DND-41 (cell line): ENCODE results near the gene NUAK2.

Source experiments
- ATAC-seq: fragments of 200-7000 bp; cut with Tn5 transposase; 3 replicates; pipeline ENCODE4 v1.9.1; 2021; ENCODE audit warnings: low read depth; ENCODE audit not compliant: insufficient read depth
- DNase-seq: peaks from one replicate; pipeline ENCODE4 v3.0.0-alpha.2; 2020
- H2AFZ ChIP-seq: 2 replicates; pipeline ENCODE4 v1.6.0; 2012; ENCODE audit warnings: low read depth, low read length
- H3K27ac ChIP-seq: 2 replicates; pipeline ENCODE4 v1.5.1; 2012; ENCODE audit warnings: low read length, inconsistent platforms
- H3K27me3 ChIP-seq: fragments of 200-600 bp; sonication (generic); 2 replicates; pipeline ENCODE4 v1.6.0; 2012; ENCODE audit warnings: low read length, mild to moderate bottlenecking, inconsistent platforms; ENCODE audit not compliant: insufficient read depth, poor library complexity
- H3K36me3 ChIP-seq: 2 replicates; pipeline ENCODE4 v1.5.1; 2012; ENCODE audit warnings: low read length, inconsistent platforms; ENCODE audit not compliant: insufficient read depth
- H3K4me1 ChIP-seq: 2 replicates; pipeline ENCODE4 v1.5.1; 2012; ENCODE audit warnings: mild to moderate bottlenecking, low read length; ENCODE audit not compliant: insufficient read depth
- H3K4me2 ChIP-seq: 2 replicates; pipeline ENCODE4 v1.6.0; 2012; ENCODE audit warnings: mild to moderate bottlenecking, moderate library complexity, low read length, inconsistent platforms; ENCODE audit not compliant: insufficient read depth
- H3K4me3 ChIP-seq, 2 experiments: fragments of 200-600 bp in 1 of 2; shearing (Covaris generic) in 1 of 2; 2 replicates each; pipeline ENCODE4 v1.5.1; 2012 to 2016; ENCODE audit warnings: inconsistent platforms in 2 of 2, low read length in 2 of 2, mild to moderate bottlenecking in 2 of 2, low read depth in 1 of 2, moderate library complexity in 1 of 2
- H3K79me2 ChIP-seq: 2 replicates; pipeline ENCODE4 v1.6.0; 2012; ENCODE audit warnings: low read length, inconsistent platforms; ENCODE audit not compliant: insufficient read depth
- H3K9ac ChIP-seq: 2 replicates; pipeline ENCODE4 v1.6.0; 2012; ENCODE audit warnings: low read depth, mild to moderate bottlenecking, inconsistent platforms, low read length, moderate library complexity
- H3K9me3 ChIP-seq: 2 replicates; pipeline ENCODE4 v1.5.1; 2012; ENCODE audit warnings: low read length, moderate library complexity, mild to moderate bottlenecking, inconsistent platforms; ENCODE audit not compliant: insufficient read depth, severe bottlenecking
- H4K20me1 ChIP-seq: 2 replicates; pipeline ENCODE4 v1.6.0; 2012; ENCODE audit warnings: low read length; ENCODE audit not compliant: insufficient read depth
- EZH2 ChIP-seq: IDR thresholded peaks from 3 replicates; pipeline ENCODE4 v1.6.1; 2012; ENCODE audit warnings: borderline replicate concordance, low read depth, mild to moderate bottlenecking, moderate library complexity, low read length, inconsistent platforms; ENCODE audit not compliant: severe bottlenecking
- TF ChIP-seq, protein P1 (sequence below): IDR thresholded peaks from 2 replicates; pipeline ENCODE4 v1.5.1; 2012; ENCODE audit warnings: borderline replicate concordance, low read length, moderate library complexity, mild to moderate bottlenecking; ENCODE audit not compliant: poor library complexity, severe bottlenecking; ENCODE audit errors: extremely low read depth

Gene NUAK2

DNA sequence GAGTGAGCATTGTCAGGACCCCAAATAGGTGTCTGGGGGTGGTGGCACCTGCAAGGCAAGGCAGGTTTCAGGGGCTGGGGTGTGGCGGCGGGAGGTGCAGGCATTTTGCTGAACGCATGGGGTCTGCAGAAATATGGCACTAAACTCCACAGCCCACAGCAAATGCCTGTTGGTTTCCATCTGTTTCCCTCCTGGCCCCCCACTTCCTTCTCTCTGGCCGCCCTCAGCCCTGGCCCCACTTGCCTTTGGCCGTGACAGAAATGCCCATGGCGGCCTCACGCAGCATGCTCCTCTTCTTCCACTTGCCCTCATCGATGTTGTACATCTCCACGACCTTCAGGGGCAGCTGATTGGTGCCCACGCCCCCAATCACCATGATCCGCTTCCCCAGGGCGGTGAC is 21.4 kb upstream of the NUAK2 start:
- Histone ChIP-seq H3K4me2 (no peak overlapping the region), H3K4me1 (no peaks in the 10 kb centered on the region), H3K9me3 (no peaks in the 10 kb centered on the region), H3K27me3 (peaks cover 9% of the 10 kb centered on the region), H3K9ac (no peak overlapping the region), H3K27ac (no peak overlapping the region), H3K79me2 (no peaks in the 10 kb centered on the region), H3K36me3 (no peaks in the 10 kb centered on the region), H2AFZ (no peak overlapping the region), H3K4me3 (no peak overlapping the region), H4K20me1 (peaks cover 5% of the 10 kb centered on the region)
- ATAC-seq (no peak), DNase-seq (no peak)
- TF ChIP-seq EZH2, result no peak
- TF ChIP-seq, protein P1, sequence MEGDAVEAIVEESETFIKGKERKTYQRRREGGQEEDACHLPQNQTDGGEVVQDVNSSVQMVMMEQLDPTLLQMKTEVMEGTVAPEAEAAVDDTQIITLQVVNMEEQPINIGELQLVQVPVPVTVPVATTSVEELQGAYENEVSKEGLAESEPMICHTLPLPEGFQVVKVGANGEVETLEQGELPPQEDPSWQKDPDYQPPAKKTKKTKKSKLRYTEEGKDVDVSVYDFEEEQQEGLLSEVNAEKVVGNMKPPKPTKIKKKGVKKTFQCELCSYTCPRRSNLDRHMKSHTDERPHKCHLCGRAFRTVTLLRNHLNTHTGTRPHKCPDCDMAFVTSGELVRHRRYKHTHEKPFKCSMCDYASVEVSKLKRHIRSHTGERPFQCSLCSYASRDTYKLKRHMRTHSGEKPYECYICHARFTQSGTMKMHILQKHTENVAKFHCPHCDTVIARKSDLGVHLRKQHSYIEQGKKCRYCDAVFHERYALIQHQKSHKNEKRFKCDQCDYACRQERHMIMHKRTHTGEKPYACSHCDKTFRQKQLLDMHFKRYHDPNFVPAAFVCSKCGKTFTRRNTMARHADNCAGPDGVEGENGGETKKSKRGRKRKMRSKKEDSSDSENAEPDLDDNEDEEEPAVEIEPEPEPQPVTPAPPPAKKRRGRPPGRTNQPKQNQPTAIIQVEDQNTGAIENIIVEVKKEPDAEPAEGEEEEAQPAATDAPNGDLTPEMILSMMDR, result no peak

DNA sequence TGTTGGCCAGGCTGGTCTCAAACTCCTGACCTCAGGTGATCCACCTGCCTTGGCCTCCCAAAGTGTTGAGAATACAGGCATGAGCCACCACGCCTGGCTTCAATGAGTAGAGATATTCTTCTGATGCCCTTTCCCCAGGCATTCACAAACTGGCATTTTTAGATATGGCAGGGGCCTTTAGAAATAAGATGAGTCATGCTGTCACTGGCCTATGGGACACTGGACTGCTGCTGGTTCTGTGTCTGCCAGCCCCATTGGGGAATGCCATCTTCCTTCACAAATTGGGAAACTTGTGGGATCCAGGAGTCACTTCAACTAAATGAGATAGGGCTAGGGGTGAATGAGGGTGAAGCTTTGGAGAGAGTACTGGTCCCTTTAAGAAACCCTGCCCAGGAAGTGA is 19.1 kb upstream of the NUAK2 start:
- Histone ChIP-seq H3K9me3 (no peaks in the 10 kb centered on the region), H3K4me3 (no peak overlapping the region), H3K4me1 (no peaks in the 10 kb centered on the region), H2AFZ (no peak overlapping the region), H3K9ac (no peak overlapping the region), H3K27me3 (peaks cover 14% of the 10 kb centered on the region), H4K20me1 (peaks cover 4% of the 10 kb centered on the region), H3K4me2 (no peak overlapping the region), H3K27ac (no peak overlapping the region), H3K79me2 (no peaks in the 10 kb centered on the region), H3K36me3 (no peaks in the 10 kb centered on the region)
- ATAC-seq (no peak), DNase-seq (no peak)
- TF ChIP-seq EZH2, result no peak
- TF ChIP-seq, protein P1, result no peak

DNA sequence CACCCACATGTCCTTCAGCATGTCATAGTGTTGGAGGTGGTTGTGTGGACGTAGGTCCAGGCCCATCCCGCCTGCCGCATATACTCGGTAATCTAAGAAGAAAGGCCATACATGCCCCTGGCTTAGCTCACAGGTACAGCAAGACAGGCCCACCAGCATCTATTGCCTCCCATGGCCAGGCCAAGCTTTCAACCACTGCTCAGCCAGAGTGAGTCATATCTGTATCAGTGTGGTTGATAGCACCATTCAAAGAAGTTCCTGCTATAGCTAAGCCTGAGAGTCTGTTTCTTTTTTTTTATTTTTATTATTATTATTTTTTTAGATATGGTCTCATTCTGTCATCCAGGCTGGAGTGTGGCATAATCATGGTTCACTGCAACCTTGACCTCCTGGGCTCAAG is 18.2 kb upstream of the NUAK2 start:
- ATAC-seq (no peak), DNase-seq (no peak)
- H3K79me2 ChIP-seq, result no peaks in the 10 kb centered on the region
- H2AFZ ChIP-seq, result no peak overlapping the region
- peaks cover 14% of the 10 kb centered on the region for H3K27me3 ChIP-seq
- no peaks in the 10 kb centered on the region for H3K4me1 ChIP-seq
- H3K9ac ChIP-seq, result no peak overlapping the region
- no peak overlapping the region for H3K4me2 ChIP-seq
- H3K9me3 ChIP-seq, result no peaks in the 10 kb centered on the region
- H3K4me3 ChIP-seq, result no peak overlapping the region
- no peaks in the 10 kb centered on the region for H3K36me3 ChIP-seq
- TF ChIP-seq, protein P1, result no peak
- no peak for TF ChIP-seq EZH2
- no peak overlapping the region for H3K27ac ChIP-seq
- H4K20me1 ChIP-seq, result peaks cover 4% of the 10 kb centered on the region

DNA sequence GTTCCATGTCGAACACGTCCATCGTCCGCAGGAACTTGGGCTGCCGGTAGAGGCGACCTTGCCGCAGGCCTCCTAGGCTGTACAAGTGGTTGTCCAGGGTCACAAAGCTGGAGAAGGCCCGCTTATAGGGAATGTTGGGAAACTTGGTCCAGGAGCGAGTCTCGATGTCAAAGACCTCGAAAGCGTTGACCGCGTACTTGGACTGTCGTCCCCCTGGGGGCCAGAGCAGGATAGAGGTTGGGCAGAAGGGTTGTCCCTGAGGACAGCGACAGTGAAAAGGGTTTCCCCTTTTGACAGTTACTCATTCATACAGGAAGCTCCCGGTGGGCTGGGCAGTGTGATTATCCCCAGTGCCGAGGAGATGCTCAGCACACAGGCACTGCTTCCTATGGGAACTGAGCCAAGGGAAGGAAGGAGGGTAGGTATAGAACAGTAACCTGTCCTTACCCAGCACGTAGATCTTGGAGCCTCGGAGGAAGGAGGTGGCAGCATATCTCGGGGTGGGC is 17.7 kb upstream of the NUAK2 start:
- no peak overlapping the region for H2AFZ ChIP-seq
- H4K20me1 ChIP-seq, result peaks cover 4% of the 10 kb centered on the region
- no peak for TF ChIP-seq EZH2
- TF ChIP-seq, protein P1, result no peak
- H3K79me2 ChIP-seq, result no peaks in the 10 kb centered on the region
- H3K4me1 ChIP-seq, result no peaks in the 10 kb centered on the region
- ATAC-seq, result no peak
- peaks cover 14% of the 10 kb centered on the region for H3K27me3 ChIP-seq
- DNase-seq, result no peak
- no peak overlapping the region for H3K9ac ChIP-seq
- no peak overlapping the region for H3K4me2 ChIP-seq
- H3K27ac ChIP-seq, result no peak overlapping the region
- no peaks in the 10 kb centered on the region for H3K36me3 ChIP-seq
- H3K9me3 ChIP-seq, result no peaks in the 10 kb centered on the region
- no peak overlapping the region for H3K4me3 ChIP-seq
